ENCODE data around the gene FCRLB. TPM values are rescaled to one million over a fixed set of nuclear protein-coding genes. Genes with fewer than 3 reads are reported as not detected.
"Not testable (repeated sequence)": the region's sequence is repeated elsewhere in the genome, so short reads cannot be mapped to it uniquely, and the experiment has no call there.

The FCRLB gene
- polyA plus RNA-seq, 2 of the 4 experiments (the other 2 are of a cell fraction), result 0.48 to 0.75 TPM

DNA sequence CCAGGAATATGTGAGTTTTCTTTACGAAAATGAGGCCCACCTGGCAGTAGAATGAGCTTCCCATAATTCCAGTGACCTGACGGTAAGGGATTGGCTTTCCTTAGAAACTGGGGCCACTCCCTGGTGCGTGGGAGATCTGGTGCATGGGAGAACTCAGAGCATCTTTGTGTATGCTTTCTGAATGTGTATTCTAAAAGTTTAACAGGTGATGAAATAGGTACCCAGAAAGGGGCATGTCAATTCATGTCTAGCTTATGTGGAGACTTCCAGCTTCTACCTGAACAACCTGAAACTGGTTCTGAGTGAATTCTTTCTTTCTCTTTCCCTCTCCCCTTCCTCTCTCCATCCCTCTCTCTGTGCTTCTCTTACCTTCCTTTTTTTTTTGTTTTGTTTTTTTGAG lies 29.5 kb upstream of the FCRLB start:
- Histone ChIP-seq H3K4me3 (no peak overlapping the region), H3K27ac (no peak overlapping the region), H3K9me3 (no peaks in the 10 kb centered on the region), H3K4me1 (no peaks in the 10 kb centered on the region), H3K4me2 (no peak overlapping the region)
- CTCF ChIA-PET, result interaction anchor here (0.6 to 1.9 kb wide), 4 partner anchors 9 to 46 kb away, joined by 3 to 7 read pairs (median 3); no protein-coding TSS in a partner anchor
- ATAC-seq (no peak), FAIRE-seq (no peak), DNase-seq (ENCODE audit: low read depth in 1 of 2, low spot score in 1 of 2) (no peak)
- no peak for TF ChIP-seq NR3C1 (IDR thresholded peaks at IDR 0.05)
- TF ChIP-seq, protein P1, sequence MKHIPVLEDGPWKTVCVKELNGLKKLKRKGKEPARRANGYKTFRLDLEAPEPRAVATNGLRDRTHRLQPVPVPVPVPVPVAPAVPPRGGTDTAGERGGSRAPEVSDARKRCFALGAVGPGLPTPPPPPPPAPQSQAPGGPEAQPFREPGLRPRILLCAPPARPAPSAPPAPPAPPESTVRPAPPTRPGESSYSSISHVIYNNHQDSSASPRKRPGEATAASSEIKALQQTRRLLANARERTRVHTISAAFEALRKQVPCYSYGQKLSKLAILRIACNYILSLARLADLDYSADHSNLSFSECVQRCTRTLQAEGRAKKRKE (CRISPR knock-in tag; IDR thresholded peaks at IDR 0.05; ENCODE audit: low read depth), result no peak
- POLR2A ChIA-PET, result interaction anchor here (1.0 kb wide), 1 partner anchor 35 kb away, joined by 3 read pairs; no protein-coding TSS in a partner anchor
- 67% methylated on average over 3 of the region's 3 CpGs for WGBS (ENCODE audit: missing lambda C conversion rate)

DNA sequence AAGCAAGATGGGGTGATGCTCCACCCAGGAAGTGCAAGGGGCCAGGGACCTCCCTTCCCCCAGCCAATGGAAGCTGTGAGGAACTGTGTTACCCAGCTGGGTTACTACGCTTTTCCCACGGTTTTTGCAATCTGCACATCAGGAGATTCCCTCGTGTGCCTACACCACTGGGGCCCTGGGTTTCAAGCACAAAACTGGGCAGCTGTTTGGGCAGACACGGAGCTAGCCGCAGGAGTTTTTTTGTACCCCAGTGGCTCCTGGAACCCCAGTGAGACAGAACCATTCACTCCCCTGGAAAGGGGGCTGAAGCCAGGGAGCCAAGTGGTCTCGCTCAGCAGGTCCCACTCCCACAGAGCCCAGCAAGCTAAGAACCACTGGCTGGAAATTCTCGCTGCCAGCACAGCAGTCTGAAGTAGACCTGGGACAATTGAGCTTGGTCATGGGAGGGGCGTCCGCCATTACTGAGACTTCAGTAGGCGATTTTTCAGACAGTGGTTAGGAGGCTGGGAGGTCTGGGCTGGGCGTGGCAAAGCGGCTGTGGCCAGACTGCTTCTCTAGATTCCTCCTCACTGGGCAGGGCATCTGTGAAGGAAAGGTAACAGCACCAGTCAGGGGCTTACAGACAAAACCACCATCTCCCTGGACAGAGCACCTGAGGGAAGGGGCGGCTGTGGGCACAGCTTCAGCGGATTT lies 28.2 kb upstream of the FCRLB start:
- H3K4me1 ChIP-seq; FAIRE-seq; H3K4me2 ChIP-seq; H3K4me3 ChIP-seq; H3K27ac ChIP-seq; ATAC-seq; DNase-seq (ENCODE audit: low read depth in 1 of 2, low spot score in 1 of 2); H3K9me3 ChIP-seq; POLR2A ChIA-PET: not testable (repeated sequence)
- CTCF ChIA-PET, result interaction anchor here (1.9 kb wide), 1 partner anchor 45 kb away, joined by 7 read pairs; no protein-coding TSS in a partner anchor
- WGBS (ENCODE audit: missing lambda C conversion rate), result 68% methylated on average over 11 of the region's 14 CpGs

DNA sequence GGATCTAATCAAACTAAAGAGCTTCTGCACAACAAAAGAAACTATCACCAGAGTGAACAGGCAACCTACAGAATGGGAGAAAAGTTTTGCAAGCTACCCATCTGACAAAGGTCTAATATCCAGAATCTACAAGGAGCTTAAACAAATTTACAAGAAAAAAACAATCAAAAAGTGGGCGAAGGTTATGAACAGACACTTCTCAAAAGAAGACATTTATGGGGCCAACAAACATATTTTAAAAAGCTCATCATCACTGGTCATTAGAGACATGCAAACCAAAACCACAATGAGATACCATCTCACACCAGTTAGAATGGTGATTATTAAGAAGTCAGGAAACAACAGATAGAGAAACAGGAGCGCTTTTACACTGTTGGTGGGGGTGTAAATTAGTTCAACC lies 23.0 kb upstream of the FCRLB start:
- POLR2A ChIA-PET; ATAC-seq; FAIRE-seq; DNase-seq (ENCODE audit: low read depth in 1 of 2, low spot score in 1 of 2); H3K9me3 ChIP-seq; H3K27ac ChIP-seq; H3K4me3 ChIP-seq; H3K4me2 ChIP-seq; CTCF ChIA-PET: not testable (repeated sequence)
- WGBS (ENCODE audit: missing lambda C conversion rate), result 65% methylated on average over 2 of the region's 2 CpGs
- peaks cover 15% of the 10 kb centered on the region; the same call in 2 of the 3 replicates for H3K4me1 ChIP-seq

DNA sequence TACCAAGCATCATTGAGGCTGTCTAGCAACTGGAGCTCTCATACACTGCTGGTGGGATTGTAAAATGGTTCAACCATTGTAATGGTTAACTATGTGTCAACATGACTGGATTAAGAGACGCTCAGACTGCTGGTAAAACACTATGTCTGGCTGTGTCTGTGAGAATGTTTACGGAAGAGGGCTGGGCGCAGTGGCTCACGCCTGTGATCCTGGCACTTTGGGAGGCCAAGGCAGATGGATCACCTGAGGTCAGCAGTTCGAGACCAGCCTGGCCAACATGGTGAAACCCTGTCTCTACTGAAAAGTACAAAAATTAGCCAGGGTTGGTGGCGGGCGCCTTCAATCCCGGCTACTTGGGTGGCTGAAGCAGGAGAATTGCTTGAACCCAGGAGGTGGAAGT lies 19.1 kb upstream of the FCRLB start:
- TF ChIP-seq KDM1A (IDR thresholded peaks at IDR 0.05; ENCODE audit: low read depth) (no peak), FOSL2 (IDR thresholded peaks at IDR 0.05) (no peak), FOSL2 (CRISPR knock-in tag; IDR thresholded peaks at IDR 0.05) (peak; percentile 31; the same call in 1 of the 2 replicates), CEBPB (IDR thresholded peaks at IDR 0.05) (peak in 1 of 2 experiments; percentile 40; a peak in 1 of 4 replicates), MAFK (IDR thresholded peaks at IDR 0.05; ENCODE audit: partially characterized antibody) (peak; percentile 75), CHD4 (IDR thresholded peaks at IDR 0.05; ENCODE audit: borderline replicate concordance) (0 out of 2 replicates have a peak, but pooled peaks have one; percentile 61), SREBF2 (IDR thresholded peaks at IDR 0.05) (no peak)
- TF ChIP-seq, protein P1 (CRISPR knock-in tag; IDR thresholded peaks at IDR 0.05; ENCODE audit: low read depth), result no peak
- TF ChIP-seq, protein P2, sequence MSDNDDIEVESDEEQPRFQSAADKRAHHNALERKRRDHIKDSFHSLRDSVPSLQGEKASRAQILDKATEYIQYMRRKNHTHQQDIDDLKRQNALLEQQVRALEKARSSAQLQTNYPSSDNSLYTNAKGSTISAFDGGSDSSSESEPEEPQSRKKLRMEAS (IDR thresholded peaks at IDR 0.05), result peak; percentile 36; the same call in 1 of the 2 replicates
- Histone ChIP-seq H3K4me2 (peak overlapping the region; percentile 53), H3K4me3 (no peak overlapping the region), H3K9me3 (no peaks in the 10 kb centered on the region), H3K4me1 (peaks cover 15% of the 10 kb centered on the region; the same call in 2 of the 3 replicates), H3K27ac (peak overlapping the region; percentile 42 to 68; a peak in 5 of 6 replicates)
- FAIRE-seq (peak; percentile 76), DNase-seq (ENCODE audit: low read depth in 1 of 2, low spot score in 1 of 2) (peak; percentile 15 to 94), ATAC-seq (peak; percentile 96 to 99)
- ChIA-PET CTCF (no interaction called here), POLR2A (interaction anchor here (1.2 kb wide), 1 partner anchor 25 kb away, joined by 3 read pairs; no protein-coding TSS in a partner anchor)
- 3% methylated on average over 7 of the region's 8 CpGs for WGBS (ENCODE audit: missing lambda C conversion rate)

DNA sequence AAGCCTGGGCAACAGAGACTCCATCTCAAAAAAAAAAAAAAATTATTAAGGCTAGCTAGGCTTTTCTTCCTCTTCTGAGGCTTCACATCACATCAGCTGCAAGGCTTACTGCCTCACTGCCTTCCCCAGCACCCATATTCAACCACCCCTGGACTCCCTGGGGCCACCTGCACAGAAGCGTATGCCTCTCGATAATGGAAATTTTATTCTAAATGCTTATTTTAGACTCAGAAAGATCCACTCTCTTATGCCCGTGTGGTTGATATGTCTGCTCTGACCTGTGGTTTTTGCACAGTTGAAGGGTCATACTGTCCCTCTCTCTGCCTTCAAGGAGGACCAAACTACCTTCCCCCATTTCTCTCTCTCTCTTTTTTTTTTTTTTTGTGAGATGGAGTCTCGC lies 15.8 kb upstream of the FCRLB start:
- POLR2A ChIA-PET, result no interaction called here
- no peaks in the 10 kb centered on the region for H3K9me3 ChIP-seq
- no peak for DNase-seq (ENCODE audit: low read depth in 1 of 2, low spot score in 1 of 2)
- no peak for FAIRE-seq
- H3K4me1 ChIP-seq, result peaks cover 15% of the 10 kb centered on the region; the same call in 2 of the 3 replicates
- no peak overlapping the region for H3K4me2 ChIP-seq
- CTCF ChIA-PET, result interaction anchor here (1.0 to 1.1 kb wide), 2 partner anchors 11 to 21 kb away, joined by 3 read pairs; no protein-coding TSS in a partner anchor
- no peak overlapping the region for H3K27ac ChIP-seq
- no peak for TF ChIP-seq MYC (IDR thresholded peaks at IDR 0.05; ENCODE audit: borderline replicate concordance, low read length)
- no peak overlapping the region for H3K4me3 ChIP-seq
- no peak for ATAC-seq
- 92% methylated on average over 4 of the region's 4 CpGs for WGBS (ENCODE audit: missing lambda C conversion rate)

Data from A549 (cell line).